HG03064 (cell line): ENCODE results near the gene INTU.
"Not testable (repeated sequence)": the region's sequence is repeated elsewhere in the genome, so short reads cannot be mapped to it uniquely, and the experiment has no call there.

Experiments used
- ATAC-seq: cut with Tn5 transposase; IDR thresholded peaks from one replicate; pipeline ENCODE4 v1.9.1; 2021; ENCODE audit warnings: low read depth; ENCODE audit not compliant: unreplicated experiment

Gene INTU

GRCh38 chr4:127642169-127642568, 9.4 kb downstream of the INTU start:
- ATAC-seq: no peak

- ATAC-seq: no peak
Observed at GRCh38 chr4:127643791-127644190, 11.0 kb downstream of the INTU start.

GRCh38 chr4:127648061-127648460, 15.3 kb downstream of the INTU start:
- ATAC-seq: no peak

- not testable (repeated sequence) for ATAC-seq
Observed at GRCh38 chr4:127655590-127655989, 22.8 kb downstream of the INTU start.

- no peak for ATAC-seq
Observed at GRCh38 chr4:127656047-127656680, 23.4 kb downstream of the INTU start.

- no peak for ATAC-seq
Observed at GRCh38 chr4:127660284-127660885, 27.6 kb downstream of the INTU start.

- ATAC-seq: no peak
Observed at GRCh38 chr4:127667116-127667515, 34.4 kb downstream of the INTU start.

- ATAC-seq: no peak
Observed at GRCh38 chr4:127667772-127668171, 35.0 kb downstream of the INTU start.

GRCh38 chr4:127668770-127669169, 36.0 kb downstream of the INTU start:
- no peak for ATAC-seq

GRCh38 chr4:127669691-127670090, 36.9 kb downstream of the INTU start:
- ATAC-seq: no peak

GRCh38 chr4:127672111-127672510, 39.4 kb downstream of the INTU start:
- ATAC-seq: no peak

- ATAC-seq: no peak
Observed at GRCh38 chr4:127685292-127685691, 52.5 kb downstream of the INTU start.

- ATAC-seq: no peak
Observed at GRCh38 chr4:127686658-127687057, 53.9 kb downstream of the INTU start.

GRCh38 chr4:127687580-127687979, 54.8 kb downstream of the INTU start:
- no peak for ATAC-seq

GRCh38 chr4:127698789-127699200, 66.0 kb downstream of the INTU start:
- ATAC-seq: peak; percentile 100

- ATAC-seq: no peak
Observed at GRCh38 chr4:127708985-127709384, 76.2 kb downstream of the INTU start.

- ATAC-seq: no peak
Observed at GRCh38 chr4:127709456-127709855, 76.7 kb downstream of the INTU start.

GRCh38 chr4:127730142-127730913, 97.6 kb downstream of the INTU start, which contains the start of gene SLC25A31:
SLC25A31 (plus strand) TSS chr4:127730400; CDS start chr4:127730546, 146 bp downstream.
- ATAC-seq: no peak

- no peak for ATAC-seq
Observed at GRCh38 chr4:127731406-127731805, 98.6 kb downstream of the INTU start.

GRCh38 chr4:127732623-127733328, 100.0 kb downstream of the INTU start:
- ATAC-seq: no peak

- ATAC-seq: no peak
Observed at GRCh38 chr4:127734976-127735375, 102.2 kb downstream of the INTU start.
